GM10266 (cell line): ENCODE results near the gene SH3RF3.

ENCODE experiments used
- DNase-seq: peaks from one replicate; pipeline ENCODE4 v3.0.0; 2012; ENCODE audit errors: extremely low spot score
- CTCF ChIP-seq: IDR thresholded peaks from 2 replicates; pipeline ENCODE4 v1.5.1; 2012; ENCODE audit warnings: mild to moderate bottlenecking, low read depth; ENCODE audit not compliant: control insufficient read depth, insufficient read depth; ENCODE audit errors: missing control alignments

Gene SH3RF3

GRCh38 chr2:109225170-109225782, 96.3 kb downstream of the SH3RF3 start:
- TF ChIP-seq CTCF = no peak
- DNase-seq = no peak

GRCh38 chr2:109226128-109226527, 97.1 kb downstream of the SH3RF3 start:
- TF ChIP-seq CTCF = no peak
- DNase-seq = no peak

- DNase-seq = no peak
Measured at GRCh38 chr2:109226622-109227021, 97.6 kb downstream of the SH3RF3 start.

GRCh38 chr2:109229094-109229675, 100.2 kb downstream of the SH3RF3 start:
- no peak for TF ChIP-seq CTCF
- no peak for DNase-seq

More at GRCh38 chr2:109226622-109227021, 97.6 kb downstream of the SH3RF3 start:
- no peak for TF ChIP-seq CTCF

- no peak for DNase-seq
- TF ChIP-seq CTCF = no peak
Measured at GRCh38 chr2:109230941-109231420, 102.0 kb downstream of the SH3RF3 start.

- no peak for DNase-seq
- no peak for TF ChIP-seq CTCF
Measured at GRCh38 chr2:109231428-109231827, 102.4 kb downstream of the SH3RF3 start.

- no peak for DNase-seq
- no peak for TF ChIP-seq CTCF
Measured at GRCh38 chr2:109231996-109232705, 103.1 kb downstream of the SH3RF3 start.
